ENCODE results near the gene CNOT2. TPM values are rescaled to one million over a fixed set of nuclear protein-coding genes. Genes with fewer than 3 reads are reported as not detected.
"Not testable (repeated sequence)": the region's sequence is repeated elsewhere in the genome, so short reads cannot be mapped to it uniquely, and the experiment has no call there.

Gene CNOT2
- total RNA-seq, 1 donor from 2014 or later, result 274 TPM

- no peak for DNase-seq
Observed at GRCh38 chr12:70252832-70253231, 9.6 kb downstream of the CNOT2 start.

GRCh38 chr12:70254225-70254624 lies 11.0 kb downstream of the CNOT2 start:
- DNase-seq, result no peak

- DNase-seq, result no peak
Observed at GRCh38 chr12:70254846-70255245, 11.6 kb downstream of the CNOT2 start.

GRCh38 chr12:70255311-70255710 lies 12.1 kb downstream of the CNOT2 start:
- DNase-seq, result no peak

GRCh38 chr12:70258605-70259403 lies 15.6 kb downstream of the CNOT2 start:
- no peak for DNase-seq

GRCh38 chr12:70260646-70261045 lies 17.4 kb downstream of the CNOT2 start:
- DNase-seq, result no peak

GRCh38 chr12:70264067-70264867 lies 21.0 kb downstream of the CNOT2 start:
- no peak for DNase-seq

- no peak for DNase-seq
Observed at GRCh38 chr12:70265132-70265531, 21.9 kb downstream of the CNOT2 start.

GRCh38 chr12:70267550-70267949 lies 24.3 kb downstream of the CNOT2 start:
- DNase-seq, result peak; percentile 22

GRCh38 chr12:70268972-70269371 lies 25.7 kb downstream of the CNOT2 start:
- DNase-seq, result no peak

- no peak for DNase-seq
Observed at GRCh38 chr12:70270108-70270507, 26.9 kb downstream of the CNOT2 start.

GRCh38 chr12:70271025-70271424 lies 27.8 kb downstream of the CNOT2 start:
- DNase-seq, result no peak

GRCh38 chr12:70272510-70272909 lies 29.3 kb downstream of the CNOT2 start:
- DNase-seq, result no peak

GRCh38 chr12:70275045-70275444 lies 31.8 kb downstream of the CNOT2 start:
- no peak for DNase-seq

- DNase-seq, result no peak
Observed at GRCh38 chr12:70277973-70278372, 34.7 kb downstream of the CNOT2 start.

GRCh38 chr12:70278945-70279344 lies 35.7 kb downstream of the CNOT2 start:
- DNase-seq, result no peak

GRCh38 chr12:70283232-70283631 lies 40.0 kb downstream of the CNOT2 start:
- no peak for DNase-seq

- no peak for DNase-seq
Observed at GRCh38 chr12:70288817-70289216, 45.6 kb downstream of the CNOT2 start.

GRCh38 chr12:70290116-70290515 lies 46.9 kb downstream of the CNOT2 start:
- no peak for DNase-seq

GRCh38 chr12:70292017-70292776 lies 49.0 kb downstream of the CNOT2 start:
- DNase-seq, result no peak

- DNase-seq, result not testable (repeated sequence)
Observed at GRCh38 chr12:70304684-70305555, 61.7 kb downstream of the CNOT2 start.

GRCh38 chr12:70305794-70306193 lies 62.6 kb downstream of the CNOT2 start:
- DNase-seq, result no peak

Measured in tongue (tissue), 2 donors.